ENCODE data around the gene ECEL1.

The ECEL1 gene

DNA sequence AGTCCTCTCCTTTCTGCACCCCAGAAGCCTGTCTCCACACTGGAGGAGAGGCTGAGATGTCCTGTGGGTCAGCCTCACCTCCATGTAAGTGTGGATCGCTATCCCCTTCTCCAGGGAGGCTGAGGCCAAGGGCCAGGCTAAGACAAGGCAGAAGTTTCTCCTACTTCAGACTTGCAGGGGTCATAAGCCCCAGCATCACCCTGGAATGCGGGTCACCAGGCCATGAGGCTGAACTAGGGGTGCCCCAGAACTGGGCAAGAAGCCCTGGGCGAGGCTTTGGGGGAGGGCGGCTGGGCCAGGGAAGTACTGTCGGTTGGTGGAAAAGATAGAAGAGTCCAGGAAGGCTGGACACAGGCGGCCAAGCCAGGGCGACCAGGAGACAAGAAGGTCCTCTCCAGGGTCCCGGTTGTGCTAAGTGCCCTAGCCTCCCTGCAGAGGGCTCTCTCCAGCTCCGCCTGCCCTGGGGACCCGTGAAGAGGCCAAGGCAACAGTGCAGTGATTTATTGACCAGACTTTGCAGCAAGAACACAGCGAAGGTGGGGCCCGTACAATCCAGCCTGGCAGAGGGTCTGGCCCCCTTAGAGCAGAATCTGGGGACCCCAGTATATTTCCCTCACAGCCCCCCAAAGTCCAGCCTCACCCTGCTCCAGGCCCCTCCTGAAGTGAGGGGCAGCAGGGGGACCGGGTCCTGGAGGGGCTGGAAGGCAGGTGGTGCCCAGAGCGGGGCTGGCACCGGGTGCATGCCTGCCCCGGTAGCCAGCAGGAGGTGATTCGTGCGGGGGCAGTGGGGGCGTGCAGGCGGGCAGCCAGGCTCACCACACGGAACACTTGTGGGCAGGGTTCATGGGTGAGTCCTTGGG lies 8.1 kb downstream of the ECEL1 start:
- ChIA-PET POLR2A (no interaction called here), CTCF (no interaction called here)
- TF ChIP-seq, protein P1, sequence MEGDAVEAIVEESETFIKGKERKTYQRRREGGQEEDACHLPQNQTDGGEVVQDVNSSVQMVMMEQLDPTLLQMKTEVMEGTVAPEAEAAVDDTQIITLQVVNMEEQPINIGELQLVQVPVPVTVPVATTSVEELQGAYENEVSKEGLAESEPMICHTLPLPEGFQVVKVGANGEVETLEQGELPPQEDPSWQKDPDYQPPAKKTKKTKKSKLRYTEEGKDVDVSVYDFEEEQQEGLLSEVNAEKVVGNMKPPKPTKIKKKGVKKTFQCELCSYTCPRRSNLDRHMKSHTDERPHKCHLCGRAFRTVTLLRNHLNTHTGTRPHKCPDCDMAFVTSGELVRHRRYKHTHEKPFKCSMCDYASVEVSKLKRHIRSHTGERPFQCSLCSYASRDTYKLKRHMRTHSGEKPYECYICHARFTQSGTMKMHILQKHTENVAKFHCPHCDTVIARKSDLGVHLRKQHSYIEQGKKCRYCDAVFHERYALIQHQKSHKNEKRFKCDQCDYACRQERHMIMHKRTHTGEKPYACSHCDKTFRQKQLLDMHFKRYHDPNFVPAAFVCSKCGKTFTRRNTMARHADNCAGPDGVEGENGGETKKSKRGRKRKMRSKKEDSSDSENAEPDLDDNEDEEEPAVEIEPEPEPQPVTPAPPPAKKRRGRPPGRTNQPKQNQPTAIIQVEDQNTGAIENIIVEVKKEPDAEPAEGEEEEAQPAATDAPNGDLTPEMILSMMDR (IDR thresholded peaks at IDR 0.05; ENCODE audit: insufficient read depth, low read length, missing control alignments): no peak
- DNase-seq (ENCODE audit: low read depth, low spot score): no peak
- no peak overlapping the region for H3K4me3 ChIP-seq (ENCODE audit: low read depth, low read length)

DNA sequence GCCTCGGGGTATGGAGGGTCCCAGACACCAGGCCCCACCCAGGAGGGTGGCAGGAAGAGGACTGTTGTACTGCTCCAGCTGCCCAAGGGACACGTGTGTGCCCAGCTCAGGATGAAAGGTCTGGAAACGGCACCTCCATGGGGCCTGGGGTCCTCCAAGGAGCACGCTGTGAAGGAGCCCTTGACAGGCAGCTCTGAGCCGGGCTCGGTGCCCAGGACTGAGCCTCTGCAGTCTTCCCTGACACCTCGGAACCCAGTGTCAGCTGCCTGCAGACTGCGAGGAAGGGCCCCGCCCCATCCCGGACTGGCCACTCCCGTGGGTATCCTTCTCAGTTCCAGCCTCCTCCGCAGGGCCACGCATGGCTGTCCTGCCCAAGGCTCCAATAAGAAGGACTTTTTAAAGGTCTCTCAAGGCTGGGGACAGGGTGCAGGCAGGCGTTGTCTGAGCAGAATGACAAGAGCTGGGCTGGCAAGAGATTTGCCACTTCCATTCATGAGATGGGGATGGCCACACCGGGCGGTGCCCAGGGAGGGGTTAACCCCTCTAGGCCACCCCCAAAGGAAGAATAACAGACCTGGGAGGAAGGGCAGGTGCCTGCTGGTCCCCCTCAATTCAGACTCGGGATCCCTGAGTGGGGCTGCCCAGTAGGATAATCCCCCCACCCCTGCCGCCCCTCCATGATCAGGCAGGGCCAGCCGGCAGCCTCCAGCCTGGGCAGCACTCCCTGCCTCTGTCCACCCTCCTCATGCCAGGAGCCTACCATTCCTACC lies 8.9 kb downstream of the ECEL1 start:
- TF ChIP-seq, protein P1 (IDR thresholded peaks at IDR 0.05; ENCODE audit: insufficient read depth, low read length, missing control alignments): no peak
- DNase-seq (ENCODE audit: low read depth, low spot score): no peak
- H3K4me3 ChIP-seq (ENCODE audit: low read depth, low read length): no peak overlapping the region
- POLR2A ChIA-PET: no interaction called here
- CTCF ChIA-PET: no interaction called here

DNA sequence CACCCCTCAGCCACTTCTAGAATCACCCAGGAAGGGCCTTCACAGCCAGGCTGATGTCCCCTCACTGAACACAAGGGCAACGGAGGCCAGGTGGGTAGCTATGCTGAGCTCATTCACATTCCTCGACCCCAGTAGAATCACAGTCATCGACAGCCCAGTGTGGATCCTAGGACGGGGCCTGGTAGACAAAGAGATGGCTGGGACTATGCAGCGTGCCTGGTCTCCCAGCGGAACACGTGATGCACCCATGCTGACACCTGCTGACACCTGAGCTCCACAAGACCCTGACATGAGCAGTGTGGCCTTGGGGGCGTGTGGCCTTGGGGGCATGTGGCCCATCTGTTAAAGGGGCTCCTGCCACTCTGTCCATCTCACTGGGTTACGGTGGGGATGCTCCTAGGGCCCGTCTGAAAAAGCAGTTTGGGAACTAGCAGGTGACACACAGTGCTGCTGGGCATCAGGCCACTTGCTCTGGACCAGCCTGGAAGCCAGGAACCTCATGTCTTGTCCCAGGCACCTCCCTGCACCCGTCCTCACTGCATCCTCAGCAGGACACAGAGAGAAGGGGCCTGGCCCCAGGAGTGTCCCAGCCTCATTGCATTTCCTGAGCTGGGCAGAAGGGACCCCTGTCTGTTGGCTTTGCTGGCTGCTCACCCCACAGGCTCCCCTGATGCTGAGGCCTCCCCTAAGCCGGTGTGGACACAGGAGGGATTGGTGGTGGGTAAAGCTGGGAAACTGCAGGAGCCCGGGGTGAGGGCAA lies 9.7 kb downstream of the ECEL1 start:
- no peak overlapping the region for H3K4me3 ChIP-seq (ENCODE audit: low read depth, low read length)
- no peak for DNase-seq (ENCODE audit: low read depth, low spot score)
- TF ChIP-seq, protein P1 (IDR thresholded peaks at IDR 0.05; ENCODE audit: insufficient read depth, low read length, missing control alignments): no peak
- POLR2A ChIA-PET: no interaction called here
- CTCF ChIA-PET: interaction anchor here (1.5 kb wide), 1 partner anchor 44 kb away, joined by 4 read pairs; no protein-coding TSS in a partner anchor

DNA sequence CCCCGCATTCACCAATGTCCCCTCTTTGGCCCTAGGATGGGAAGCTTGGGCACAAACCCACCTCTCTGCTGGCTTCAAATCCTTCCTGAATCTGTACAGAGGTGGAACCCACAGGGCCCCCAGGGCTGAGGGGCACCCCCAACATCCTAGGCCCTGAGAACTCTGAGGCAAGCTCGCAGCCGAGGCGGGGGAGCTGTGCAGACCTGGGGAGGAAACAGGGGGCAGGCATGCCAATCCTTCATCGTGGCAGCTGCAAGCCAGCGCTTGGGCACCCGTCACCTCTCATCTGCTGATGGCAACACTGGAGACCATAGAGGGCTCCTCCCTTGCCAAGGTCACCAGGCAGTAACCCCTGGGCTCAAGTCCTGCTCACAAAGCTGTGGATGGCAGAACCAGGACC lies 10.8 kb downstream of the ECEL1 start:
- DNase-seq (ENCODE audit: low read depth, low spot score): no peak
- CTCF ChIA-PET: interaction anchor here (1.5 kb wide), 1 partner anchor 45 kb away, joined by 4 read pairs; no protein-coding TSS in a partner anchor
- TF ChIP-seq, protein P1 (IDR thresholded peaks at IDR 0.05; ENCODE audit: insufficient read depth, low read length, missing control alignments): no peak
- POLR2A ChIA-PET: no interaction called here
- no peak overlapping the region for H3K4me3 ChIP-seq (ENCODE audit: low read depth, low read length)

DNA sequence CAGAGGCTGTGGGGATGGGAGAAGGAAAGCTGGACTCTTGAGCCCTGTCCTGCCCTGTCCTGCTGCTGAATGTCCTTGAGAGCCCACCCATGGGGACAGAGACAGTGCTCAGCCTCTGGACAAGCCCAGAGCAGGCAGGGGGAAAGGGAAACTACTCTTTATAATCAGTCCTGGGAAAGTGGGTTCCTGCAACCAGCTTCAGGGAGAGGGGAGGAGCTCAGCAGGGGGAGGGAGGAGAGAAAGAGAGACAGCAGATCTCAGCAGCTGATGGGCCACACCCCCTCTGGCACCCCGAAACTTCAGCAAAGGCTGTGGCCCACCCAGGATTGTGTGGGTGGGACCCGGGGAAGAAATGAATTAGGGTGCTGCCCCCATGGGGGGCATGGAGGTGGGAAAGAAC lies 11.6 kb downstream of the ECEL1 start:
- DNase-seq (ENCODE audit: low read depth, low spot score): no peak
- ChIA-PET POLR2A (no interaction called here), CTCF (interaction anchor here (1.2 to 1.5 kb wide), 2 partner anchors 15 to 46 kb away, joined by 3 to 4 read pairs; no protein-coding TSS in a partner anchor)
- TF ChIP-seq, protein P1 (IDR thresholded peaks at IDR 0.05; ENCODE audit: insufficient read depth, low read length, missing control alignments): no peak
- no peak overlapping the region for H3K4me3 ChIP-seq (ENCODE audit: low read depth, low read length)
